Measurements from ENCODE around the gene KCNS3. TPM values are rescaled to one million over a fixed set of nuclear protein-coding genes. Genes with fewer than 3 reads are reported as not detected.

Gene KCNS3
- total and polyA plus RNA-seq, 9 of the 15 experiments (the other 6 are each of a cell fraction or from before 2014, with no cell fraction given): 0.01 to 0.75 (median 0.25) TPM

DNA sequence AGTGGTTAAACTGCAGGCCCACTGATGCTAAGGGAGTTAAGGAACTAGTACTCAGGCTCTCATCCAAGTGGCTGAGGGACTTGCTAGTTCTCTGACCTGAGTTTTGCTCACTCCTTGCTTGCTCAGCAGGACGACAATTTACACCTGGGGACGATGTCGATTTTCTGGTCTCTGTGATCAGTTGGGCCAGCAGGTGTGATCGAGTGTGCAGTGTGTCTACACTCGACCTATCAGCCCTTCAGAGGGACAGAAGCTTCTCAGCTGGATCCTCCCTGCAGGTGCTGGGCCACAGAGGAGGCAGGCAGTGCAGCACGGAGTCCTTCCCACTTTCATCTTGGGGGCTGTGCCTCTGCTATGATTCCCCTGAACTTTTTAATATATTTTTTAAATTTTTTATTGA, 71.5 kb downstream of the KCNS3 start:
- ATAC-seq (no peak), FAIRE-seq (no peak), DNase-seq (ENCODE audit: extremely low read depth in 1 of 4, low spot score in 3 of 4) (no peak)
- no peaks in the 10 kb centered on the region for H3K9me3 ChIP-seq (replicated peaks; ENCODE audit: control insufficient read depth, insufficient read depth, low read depth, low read length)
- H3K36me3 ChIP-seq (ENCODE audit: control insufficient read depth, insufficient read depth, low read length): no peaks in the 10 kb centered on the region
- POLR2A ChIA-PET: no interaction called here
- no peaks in the 10 kb centered on the region for H3K79me2 ChIP-seq (ENCODE audit: control insufficient read depth, insufficient read depth, low read length)
- TF ChIP-seq, protein P1, sequence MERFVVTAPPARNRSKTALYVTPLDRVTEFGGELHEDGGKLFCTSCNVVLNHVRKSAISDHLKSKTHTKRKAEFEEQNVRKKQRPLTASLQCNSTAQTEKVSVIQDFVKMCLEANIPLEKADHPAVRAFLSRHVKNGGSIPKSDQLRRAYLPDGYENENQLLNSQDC (CRISPR knock-in tag; IDR thresholded peaks at IDR 0.05): no peak
- TF ChIP-seq, protein P2, sequence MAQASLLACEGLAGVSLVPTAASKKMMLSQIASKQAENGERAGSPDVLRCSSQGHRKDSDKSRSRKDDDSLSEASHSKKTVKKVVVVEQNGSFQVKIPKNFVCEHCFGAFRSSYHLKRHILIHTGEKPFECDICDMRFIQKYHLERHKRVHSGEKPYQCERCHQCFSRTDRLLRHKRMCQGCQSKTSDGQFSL (CRISPR knock-in tag; IDR thresholded peaks at IDR 0.05): no peak
- TF ChIP-seq, protein P2 (tag; IDR thresholded peaks at IDR 0.05): no peak
- TF ChIP-seq RB1 (IDR thresholded peaks at IDR 0.05; ENCODE audit: low read depth): no peak
- no peak for TF ChIP-seq ZNF384 (IDR thresholded peaks at IDR 0.05; ENCODE audit: low read depth, low read length)
- no peak for TF ChIP-seq IRF2 (CRISPR knock-in tag; IDR thresholded peaks at IDR 0.05)
- TF ChIP-seq RBM22 (IDR thresholded peaks at IDR 0.05; ENCODE audit: low read depth, low read length, poor library complexity, severe bottlenecking): no peak
- TF ChIP-seq, protein P3, sequence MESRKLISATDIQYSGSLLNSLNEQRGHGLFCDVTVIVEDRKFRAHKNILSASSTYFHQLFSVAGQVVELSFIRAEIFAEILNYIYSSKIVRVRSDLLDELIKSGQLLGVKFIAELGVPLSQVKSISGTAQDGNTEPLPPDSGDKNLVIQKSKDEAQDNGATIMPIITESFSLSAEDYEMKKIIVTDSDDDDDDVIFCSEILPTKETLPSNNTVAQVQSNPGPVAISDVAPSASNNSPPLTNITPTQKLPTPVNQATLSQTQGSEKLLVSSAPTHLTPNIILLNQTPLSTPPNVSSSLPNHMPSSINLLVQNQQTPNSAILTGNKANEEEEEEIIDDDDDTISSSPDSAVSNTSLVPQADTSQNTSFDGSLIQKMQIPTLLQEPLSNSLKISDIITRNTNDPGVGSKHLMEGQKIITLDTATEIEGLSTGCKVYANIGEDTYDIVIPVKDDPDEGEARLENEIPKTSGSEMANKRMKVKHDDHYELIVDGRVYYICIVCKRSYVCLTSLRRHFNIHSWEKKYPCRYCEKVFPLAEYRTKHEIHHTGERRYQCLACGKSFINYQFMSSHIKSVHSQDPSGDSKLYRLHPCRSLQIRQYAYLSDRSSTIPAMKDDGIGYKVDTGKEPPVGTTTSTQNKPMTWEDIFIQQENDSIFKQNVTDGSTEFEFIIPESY (CRISPR knock-in tag; IDR thresholded peaks at IDR 0.05): no peak
- no TSS peak for BruUV-seq (replicated peaks)
- WGBS (ENCODE audit: insufficient coverage, low coverage, missing lambda C conversion rate): 2% methylated on average over 6 of the region's 6 CpGs
- no peak overlapping the region for H2AFZ ChIP-seq (ENCODE audit: low read depth, low read length)
- no peak overlapping the region for H3K9ac ChIP-seq (ENCODE audit: insufficient read depth in 1 of 2, low read depth in 2 of 2, low read length in 2 of 2)
- no peak overlapping the region for H3K4me3 ChIP-seq
- H3K27ac ChIP-seq (ENCODE audit: extremely low read depth, low read depth, low read length): no peak overlapping the region
- CTCF ChIA-PET (ENCODE audit: low intra/inter-chr PET ratio): no interaction called here
- H3K9me1 ChIP-seq (ENCODE audit: control insufficient read depth, insufficient read depth, low read length): no peaks in the 10 kb centered on the region
- H3K4me2 ChIP-seq (ENCODE audit: insufficient read depth, low read length): no peak overlapping the region
- H3K27me3 ChIP-seq (ENCODE audit: control insufficient read depth in 2 of 2, insufficient read depth in 2 of 2, low read length in 2 of 2): no peaks in the 10 kb centered on the region
- in situ Hi-C loops (cut with MboI) (no loop called here), intact Hi-C loops (cut with micrococcal nuclease) (no loop called here)
- no peaks in the 10 kb centered on the region for H3K4me1 ChIP-seq (replicated peaks in 1 of 2; ENCODE audit: control insufficient read depth in 2 of 2, insufficient read depth in 2 of 2, low read length in 2 of 2)
- H4K20me1 ChIP-seq (replicated peaks; ENCODE audit: control insufficient read depth, insufficient read depth, low read length): no peaks in the 10 kb centered on the region
